IMR-90 (cell line): Measurements from ENCODE around the gene TSPO. TPM values are rescaled to one million over a fixed set of nuclear protein-coding genes. Genes with fewer than 3 reads are reported as not detected.

Experiments used
- ATAC-seq: fragments of 200-7000 bp; cut with Tn5 transposase; 2 replicates; pipeline ENCODE4 v1.9.1; 2020; ENCODE audit warnings: low read depth, mild to moderate bottlenecking, moderate library complexity
- BruUV-seq: library from RNA; stranded (reverse); fragments of 400-500 nt; replicated peaks from 2 replicates; lab custom pipeline; 2021; lab: Mats Ljungman, UMichigan
- CTCF ChIA-PET: fragments of 300-600 bp; formaldehyde crosslinking; extraction: SDS; loops from one replicate; lab custom pipeline; 2021; ENCODE audit warnings: antibody characterized with exemption; lab: Yijun Ruan, JAX
- POLR2A ChIA-PET: fragments of 300-600 bp; sonication (Branson Sonifier 250); formaldehyde crosslinking; loops from one replicate; lab custom pipeline; 2022; ENCODE audit warnings: antibody characterized with exemption; ENCODE audit not compliant: unreplicated experiment; lab: Charles Lee
- DNase-seq: peaks from one replicate; pipeline ENCODE4 v3.0.0; 2013
- H2AFZ ChIP-seq: replicated peaks from 2 replicates; pipeline ENCODE3; 2013; ENCODE audit warnings: low read length, mild to moderate bottlenecking; ENCODE audit not compliant: poor library complexity
- H2AK5ac ChIP-seq: 2 replicates; pipeline ENCODE4 v1.6.1; 2013; ENCODE audit warnings: low read depth, low read length, inconsistent platforms
- H2AK9ac ChIP-seq: replicated peaks from 2 replicates; pipeline ENCODE3; 2013; ENCODE audit warnings: mild to moderate bottlenecking, low read depth, low read length, moderate library complexity; ENCODE audit not compliant: poor library complexity
- H2BK120ac ChIP-seq: 2 replicates; pipeline ENCODE4 v1.6.1; 2013; ENCODE audit warnings: low read depth, low read length, inconsistent platforms
- H2BK15ac ChIP-seq: 3 replicates; pipeline ENCODE4 v1.6.1; 2013; ENCODE audit warnings: low read depth, low read length, inconsistent platforms
- H2BK20ac ChIP-seq: 2 replicates; pipeline ENCODE4 v1.6.1; 2013; ENCODE audit warnings: low read depth, mild to moderate bottlenecking, inconsistent platforms, low read length, moderate library complexity
- H2BK5ac ChIP-seq: 2 replicates; pipeline ENCODE4 v1.6.1; 2013; ENCODE audit warnings: mild to moderate bottlenecking, low read depth, low read length, inconsistent platforms; ENCODE audit not compliant: poor library complexity, severe bottlenecking
- H3K14ac ChIP-seq: replicated peaks from 2 replicates; pipeline ENCODE4 v1.6.1; 2013; ENCODE audit warnings: low read depth, low read length, inconsistent platforms
- H3K18ac ChIP-seq: 2 replicates; pipeline ENCODE4 v1.6.1; 2013; ENCODE audit warnings: low read depth, low read length, control low read depth
- H3K23ac ChIP-seq: 2 replicates; pipeline ENCODE4 v1.6.1; 2013; ENCODE audit warnings: low read depth, low read length, inconsistent platforms
- H3K27ac ChIP-seq: 2 replicates; pipeline ENCODE4 v1.5.1; 2013; ENCODE audit warnings: mild to moderate bottlenecking, control low read depth, low read length; ENCODE audit not compliant: insufficient read depth
- H3K27me3 ChIP-seq: 2 replicates; pipeline ENCODE4 v1.6.1; 2013; ENCODE audit warnings: low read length; ENCODE audit not compliant: control insufficient read depth, insufficient read depth
- H3K36me3 ChIP-seq: 2 replicates; pipeline ENCODE4 v1.6.1; 2013; ENCODE audit warnings: low read length, mixed read lengths; ENCODE audit not compliant: control insufficient read depth, insufficient read depth
- H3K4ac ChIP-seq: 2 replicates; pipeline ENCODE4 v1.6.1; 2013; ENCODE audit warnings: low read depth, low read length, inconsistent platforms
- H3K4me1 ChIP-seq: 2 replicates; pipeline ENCODE4 v1.6.1; 2013; ENCODE audit warnings: low read length, mixed read lengths; ENCODE audit not compliant: control insufficient read depth, insufficient read depth
- H3K4me2 ChIP-seq: 2 replicates; pipeline ENCODE4 v1.6.1; 2013; ENCODE audit warnings: low read depth, mild to moderate bottlenecking, control low read depth, low read length, moderate library complexity
- H3K4me3 ChIP-seq: 2 replicates; pipeline ENCODE4 v1.5.1; 2013; ENCODE audit warnings: low read depth, mild to moderate bottlenecking, control low read depth, low read length, moderate library complexity; ENCODE audit not compliant: insufficient read depth
- H3K56ac ChIP-seq: 2 replicates; pipeline ENCODE4 v1.6.1; 2013; ENCODE audit warnings: low read length, inconsistent platforms; ENCODE audit not compliant: insufficient read depth; ENCODE audit errors: extremely low read depth
- H3K79me1 ChIP-seq, 2 experiments: 2 replicates each; pipeline ENCODE4 v1.6.1; 2013; ENCODE audit warnings: low read length in 2 of 2, inconsistent platforms in 1 of 2, low read depth in 1 of 2
- H3K9ac ChIP-seq: 2 replicates; pipeline ENCODE4 v1.6.1; 2013; ENCODE audit warnings: low read depth, low read length, control low read depth
- H3K9me1 ChIP-seq: 2 replicates; pipeline ENCODE4 v1.6.1; 2013; ENCODE audit warnings: low read length, inconsistent platforms; ENCODE audit not compliant: insufficient read depth
- H3K9me3 ChIP-seq: 2 replicates; pipeline ENCODE4 v1.6.1; 2013; ENCODE audit warnings: low read length; ENCODE audit not compliant: control insufficient read depth, insufficient read depth
- H4K20me1 ChIP-seq: 2 replicates; pipeline ENCODE4 v1.6.1; 2013; ENCODE audit warnings: low read length, inconsistent platforms; ENCODE audit not compliant: insufficient read depth
- H4K5ac ChIP-seq: 2 replicates; pipeline ENCODE4 v1.6.1; 2013; ENCODE audit warnings: mild to moderate bottlenecking, low read depth, low read length, control low read depth
- H4K8ac ChIP-seq, 2 experiments: 2 replicates each; pipeline ENCODE4 v1.6.1; 2013; ENCODE audit warnings: low read depth in 2 of 2, low read length in 2 of 2, control low read depth in 1 of 2, inconsistent platforms in 1 of 2
- H4K91ac ChIP-seq: 2 replicates; pipeline ENCODE4 v1.6.1; 2013; ENCODE audit warnings: low read depth, low read length, inconsistent platforms; ENCODE audit not compliant: insufficient read depth
- BHLHE40 ChIP-seq: fragments of 150-350 bp; IDR thresholded peaks from 2 replicates; pipeline ENCODE4 v1.6.1; 2016; ENCODE audit warnings: mild to moderate bottlenecking, low read depth, low read length
- CEBPB ChIP-seq: IDR thresholded peaks from 2 replicates; pipeline ENCODE4 v1.6.1; 2012; ENCODE audit warnings: low read depth, low read length, improper control_type of control experiment
- CHD1 ChIP-seq: IDR thresholded peaks from 2 replicates; pipeline ENCODE4 v1.6.1; 2012; ENCODE audit warnings: low read depth, low read length, improper control_type of control experiment
- CTCF ChIP-seq: conservative IDR thresholded peaks from 2 replicates; pipeline ENCODE4 v1.5.1; 2012; ENCODE audit warnings: mild to moderate bottlenecking, low read depth, low read length, improper control_type of control experiment
- ELK1 ChIP-seq: fragments of 150-350 bp; IDR thresholded peaks from 2 replicates; pipeline ENCODE4 v1.6.1; 2016; ENCODE audit warnings: low read depth, mild to moderate bottlenecking, low read length, moderate library complexity, borderline replicate concordance
- MAFK ChIP-seq: IDR thresholded peaks from 2 replicates; pipeline ENCODE4 v1.6.1; 2012; ENCODE audit warnings: low read depth, low read length, improper control_type of control experiment
- MAZ ChIP-seq: IDR thresholded peaks from 2 replicates; pipeline ENCODE4 v1.6.1; 2012; ENCODE audit warnings: low read depth, mild to moderate bottlenecking, low read length, improper control_type of control experiment, moderate library complexity, borderline replicate concordance
- MXI1 ChIP-seq: IDR thresholded peaks from 2 replicates; pipeline ENCODE4 v1.6.1; 2012; ENCODE audit warnings: low read depth, mild to moderate bottlenecking, low read length, moderate library complexity, borderline replicate concordance
- NFE2L2 ChIP-seq: fragments of 150-350 bp; IDR thresholded peaks from 2 replicates; pipeline ENCODE4 v1.6.1; 2016; ENCODE audit warnings: low read depth, mild to moderate bottlenecking, low read length
- POLR2A ChIP-seq: IDR thresholded peaks from 2 replicates; pipeline ENCODE4 v1.6.1; 2012; ENCODE audit warnings: mild to moderate bottlenecking, low read depth, low read length
- RAD21 ChIP-seq: IDR thresholded peaks from 2 replicates; pipeline ENCODE4 v1.6.1; 2012; ENCODE audit warnings: low read length, improper control_type of control experiment
- RCOR1 ChIP-seq: IDR thresholded peaks from 2 replicates; pipeline ENCODE4 v1.6.1; 2012; ENCODE audit warnings: mild to moderate bottlenecking, low read length, improper control_type of control experiment; ENCODE audit not compliant: insufficient replicate concordance
- SMC3 ChIP-seq: fragments of 150-350 bp; IDR thresholded peaks from 2 replicates; pipeline ENCODE4 v1.6.1; 2016; ENCODE audit warnings: low read depth, mild to moderate bottlenecking, antibody characterized with exemption, low read length, moderate library complexity
- USF2 ChIP-seq: fragments of 150-350 bp; IDR thresholded peaks from 2 replicates; pipeline ENCODE4 v1.6.1; 2017; ENCODE audit warnings: mild to moderate bottlenecking, antibody characterized with exemption, low read length, low read depth
- WGBS, 2 experiments: methylation state at CpG; one replicate each; pipeline versions ENCODE4 v1.1.5 to v1.1.7; 2013; ENCODE audit warnings: missing lambda C conversion rate in 2 of 2; ENCODE audit not compliant: insufficient read length in 1 of 2; ENCODE audit errors: extremely low coverage in 2 of 2; 5-methylcytosine and 5-hydroxymethylcytosine counted together
- dilution Hi-C: fragments of 300-500 bp; cut with HindIII; formaldehyde crosslinking; loops from one replicate; pipeline ENCODE4 v1.14.3; 2018; ENCODE audit warnings: low sequenced_read_pairs; ENCODE audit not compliant: unreplicated experiment
- in situ Hi-C: fragments of 300-500 bp; cut with MboI; formaldehyde crosslinking; loops from 3 replicates; pipeline ENCODE4 v1.14.3; 2019; ENCODE audit warnings: low sequenced_read_pairs, inconsistent platforms, mixed read lengths
- intact Hi-C: fragments of 100-400 bp; cut with micrococcal nuclease; formaldehyde crosslinking; loops from 2 replicates; pipeline ENCODE4 v1.10.0; 2022
- polyA plus RNA-seq, 3 experiments: library from polyadenylated mRNA; depleted of rRNA; stranded (reverse); fragments of >200 nt; gene quantifications; 2 replicates each; pipeline ENCODE4 v1.2.3, GENCODE V29; 2012; ENCODE audit warnings: low replicate concordance in 1 of 3
- total RNA-seq: library from RNA; depleted of rRNA; stranded (reverse); fragments of >200 nt; gene quantifications from 2 replicates; pipeline ENCODE4 v1.2.3, GENCODE V29; 2012

Gene TSPO
- total and polyA plus RNA-seq, 2 of the 4 experiments (the other 2 are of a cell fraction) = 115 to 297 TPM

- no peak overlapping the region for H4K5ac ChIP-seq
- H2BK20ac ChIP-seq = no peak overlapping the region
- no peak overlapping the region for H3K27ac ChIP-seq
- dilution Hi-C loops = no loop called here
- H2AFZ ChIP-seq = no peak overlapping the region
- no peak overlapping the region for H2AK5ac ChIP-seq
- in situ Hi-C loops = no loop called here
- H2BK15ac ChIP-seq = no peak overlapping the region
- no peak overlapping the region for H3K4me3 ChIP-seq
- H2AK9ac ChIP-seq = no peak overlapping the region
- H3K36me3 ChIP-seq = peaks cover 50% of the 10 kb centered on the region
- no peak overlapping the region for H4K8ac ChIP-seq
- no peak overlapping the region for H2BK120ac ChIP-seq
- ChIA-PET CTCF (interaction anchor here (0.8 kb wide), 1 partner anchor 13 kb away, joined by 3 read pairs; no protein-coding TSS in a partner anchor), POLR2A (no interaction called here)
- H3K9ac ChIP-seq = no peak overlapping the region
- no peak overlapping the region for H3K18ac ChIP-seq
- H2BK5ac ChIP-seq = no peak overlapping the region
- H3K27me3 ChIP-seq = no peaks in the 10 kb centered on the region
- BruUV-seq = no TSS peak
- WGBS, 2 experiments = 100% methylated on average over 2 of the region's 15 CpGs; no CpG with 5 or more reads in 1 of the 2 experiments
- H3K9me3 ChIP-seq = no peaks in the 10 kb centered on the region
- H3K79me1 ChIP-seq = peaks cover 0 to 2% of the 10 kb centered on the region in 2 experiments; a peak in 1 of 4 replicates
- H3K23ac ChIP-seq = no peak overlapping the region
- H3K4me2 ChIP-seq = no peak overlapping the region
- no peak overlapping the region for H3K14ac ChIP-seq
- H4K20me1 ChIP-seq = no peaks in the 10 kb centered on the region; the same call in 1 of the 2 replicates
- intact Hi-C loops = no loop called here
- no peak for ATAC-seq
- no peak overlapping the region for H3K56ac ChIP-seq
- H3K4me1 ChIP-seq = no peaks in the 10 kb centered on the region
- DNase-seq = no peak
- no peak overlapping the region for H4K91ac ChIP-seq
- H3K4ac ChIP-seq = no peak overlapping the region
- no peaks in the 10 kb centered on the region; the same call in 1 of the 2 replicates for H3K9me1 ChIP-seq
- TF ChIP-seq CHD1 (no peak), CEBPB (no peak), RAD21 (no peak), BHLHE40 (no peak), NFE2L2 (no peak), MXI1 (no peak), MAZ (no peak), CTCF (no peak), MAFK (no peak), SMC3 (no peak), ELK1 (no peak), RCOR1 (no peak), POLR2A (no peak), USF2 (no peak)
Measured at GRCh38 chr22:43176090-43176489, 24.7 kb downstream of the TSPO start.
